ENCODE results near the gene ST6GALNAC6. TPM values are rescaled to one million over a fixed set of nuclear protein-coding genes. Genes with fewer than 3 reads are reported as not detected.

Gene ST6GALNAC6
- total and polyA plus RNA-seq, 4 donors, result 22.5 to 40.4 (median 32.3) TPM

- H3K4me1 ChIP-seq (ENCODE audit: control insufficient read depth in 4 of 4, insufficient read depth in 4 of 4, low read length in 3 of 4), result peaks cover 0 to 28% (median 25%) of the 10 kb centered on the region in 4 donors
- H3K27me3 ChIP-seq (ENCODE audit: control insufficient read depth in 4 of 4, insufficient read depth in 4 of 4, low read length in 3 of 4), result no peaks in the 10 kb centered on the region
These were observed 2.2 kb downstream of the ST6GALNAC6 start for GRCh38 chr9:127897193-127897692.

More at GRCh38 chr9:127897193-127897692, 2.2 kb downstream of the ST6GALNAC6 start:
- Histone ChIP-seq H3K4me3 (ENCODE audit: low read depth in 1 of 3, low read length in 3 of 3) (peak overlapping the region; percentile 52 to 80 (median 66)), H3K27ac (ENCODE audit: low read depth in 1 of 2, low read length in 2 of 2) (peak overlapping the region; percentile 91 to 93), H3K9me3 (ENCODE audit: control insufficient read depth in 4 of 4, low read length in 3 of 4) (peaks cover 0 to 6% (median 5%) of the 10 kb centered on the region in 4 donors), H3K9ac (ENCODE audit: low read depth in 1 of 2, low read length in 2 of 2) (peak overlapping the region; percentile 32 to 53), H3K36me3 (ENCODE audit: control insufficient read depth in 4 of 4, insufficient read depth in 3 of 4, low read depth in 1 of 4, low read length in 3 of 4) (peaks cover 19 to 39% (median 28%) of the 10 kb centered on the region in 4 donors)
- DNase-seq (ENCODE audit: low spot score), result peak; percentile 98
- TF ChIP-seq REST (IDR thresholded peaks at IDR 0.05), result peak; percentile 66
- TF ChIP-seq SP1 (IDR thresholded peaks at IDR 0.05), result peak; percentile 30
- no peak for TF ChIP-seq RAD21 (IDR thresholded peaks at IDR 0.05)
- no peak for TF ChIP-seq HNF4G (IDR thresholded peaks at IDR 0.05)
- TF ChIP-seq HNF4A (conservative IDR thresholded peaks at IDR 0.05), result peak in 1 of 2 donors; percentile 44
- TF ChIP-seq FOXA1 (IDR thresholded peaks at IDR 0.05), result no peak
- TF ChIP-seq ATF3 (IDR thresholded peaks at IDR 0.05), result no peak
- TF ChIP-seq RXRA (IDR thresholded peaks at IDR 0.05), result peak; percentile 30 to 36
- peak; percentile 48 for TF ChIP-seq NR2F2 (IDR thresholded peaks at IDR 0.05)
- no peak for TF ChIP-seq JUND (IDR thresholded peaks at IDR 0.05)
- TF ChIP-seq TAF1 (conservative IDR thresholded peaks at IDR 0.05), result no peak
- TF ChIP-seq, protein P1, sequence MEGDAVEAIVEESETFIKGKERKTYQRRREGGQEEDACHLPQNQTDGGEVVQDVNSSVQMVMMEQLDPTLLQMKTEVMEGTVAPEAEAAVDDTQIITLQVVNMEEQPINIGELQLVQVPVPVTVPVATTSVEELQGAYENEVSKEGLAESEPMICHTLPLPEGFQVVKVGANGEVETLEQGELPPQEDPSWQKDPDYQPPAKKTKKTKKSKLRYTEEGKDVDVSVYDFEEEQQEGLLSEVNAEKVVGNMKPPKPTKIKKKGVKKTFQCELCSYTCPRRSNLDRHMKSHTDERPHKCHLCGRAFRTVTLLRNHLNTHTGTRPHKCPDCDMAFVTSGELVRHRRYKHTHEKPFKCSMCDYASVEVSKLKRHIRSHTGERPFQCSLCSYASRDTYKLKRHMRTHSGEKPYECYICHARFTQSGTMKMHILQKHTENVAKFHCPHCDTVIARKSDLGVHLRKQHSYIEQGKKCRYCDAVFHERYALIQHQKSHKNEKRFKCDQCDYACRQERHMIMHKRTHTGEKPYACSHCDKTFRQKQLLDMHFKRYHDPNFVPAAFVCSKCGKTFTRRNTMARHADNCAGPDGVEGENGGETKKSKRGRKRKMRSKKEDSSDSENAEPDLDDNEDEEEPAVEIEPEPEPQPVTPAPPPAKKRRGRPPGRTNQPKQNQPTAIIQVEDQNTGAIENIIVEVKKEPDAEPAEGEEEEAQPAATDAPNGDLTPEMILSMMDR (IDR thresholded peaks at IDR 0.05; ENCODE audit: low read depth, low read length, missing input control), result no peak
- no peak for TF ChIP-seq MAX (IDR thresholded peaks at IDR 0.05)
- TF ChIP-seq EGR1 (IDR thresholded peaks at IDR 0.05; ENCODE audit: low read depth in 2 of 2), result no peak
- no peak for TF ChIP-seq FOXA2 (IDR thresholded peaks at IDR 0.05)
- no peak for TF ChIP-seq YY1 (IDR thresholded peaks at IDR 0.05)
- no peak for TF ChIP-seq ZBTB33 (IDR thresholded peaks at IDR 0.05)
- TF ChIP-seq GABPA (IDR thresholded peaks at IDR 0.05 in 1 of 2, conservative IDR thresholded peaks at IDR 0.05 in 1 of 2), result no peak
- WGBS, result 6% methylated on average over 19 of the region's 19 CpGs
